KBM-7 (cell line): ENCODE results near the gene RASGRF1.
A peak's percentile ranks its signal among the peaks of the same experiment; 100 is the strongest.
"Not testable (repeated sequence)": the region's sequence is repeated elsewhere in the genome, so short reads cannot be mapped to it uniquely, and the experiment has no call there.

Source experiments
- DNase-seq: peaks from one replicate; pipeline ENCODE4 v3.0.0-alpha.2; 2015
- in situ Hi-C: fragments of 300-500 bp; cut with MboI; formaldehyde crosslinking; loops from 2 replicates; pipeline ENCODE4 v1.14.3; 2020; ENCODE audit warnings: low sequenced_read_pairs, low pct_unique_long_range_greater_than_20kb, mixed read lengths

RASGRF1 gene

GRCh38 chr15:79090487-79091203, at the start of gene RASGRF1:
TSS of gene RASGRF1 (minus strand) at chr15:79090780. CDS start at chr15:79090498, 282 bp downstream.
- DNase-seq: peak; percentile 33
- in situ Hi-C loops: no loop called here

GRCh38 chr15:79136434-79137046, 46.0 kb upstream of the RASGRF1 start:
- no peak for DNase-seq
- in situ Hi-C loops: no loop called here

GRCh38 chr15:79133309-79133708, 42.7 kb upstream of the RASGRF1 start:
- in situ Hi-C loops: no loop called here

GRCh38 chr15:79132770-79133169, 42.2 kb upstream of the RASGRF1 start:
- in situ Hi-C loops: no loop called here
- DNase-seq: no peak

More at GRCh38 chr15:79133309-79133708, 42.7 kb upstream of the RASGRF1 start:
- no peak for DNase-seq

GRCh38 chr15:79132361-79132760, 41.8 kb upstream of the RASGRF1 start:
- DNase-seq: no peak
- in situ Hi-C loops: no loop called here

GRCh38 chr15:79130535-79131130, 40.1 kb upstream of the RASGRF1 start:
- in situ Hi-C loops: no loop called here
- peak; percentile 12 for DNase-seq

GRCh38 chr15:79129235-79129634, 38.7 kb upstream of the RASGRF1 start:
- no peak for DNase-seq
- in situ Hi-C loops: no loop called here

- in situ Hi-C loops: no loop called here
- no peak for DNase-seq
These were observed 38.0 kb upstream of the RASGRF1 start for GRCh38 chr15:79128556-79128955.

GRCh38 chr15:79124388-79124787, 33.8 kb upstream of the RASGRF1 start:
- in situ Hi-C loops: no loop called here

GRCh38 chr15:79122991-79123390, 32.4 kb upstream of the RASGRF1 start:
- DNase-seq: no peak
- in situ Hi-C loops: no loop called here

More at GRCh38 chr15:79124388-79124787, 33.8 kb upstream of the RASGRF1 start:
- DNase-seq: no peak

GRCh38 chr15:79122391-79122790, 31.8 kb upstream of the RASGRF1 start:
- in situ Hi-C loops: no loop called here
- DNase-seq: no peak

GRCh38 chr15:79121571-79121970, 31.0 kb upstream of the RASGRF1 start:
- no peak for DNase-seq
- in situ Hi-C loops: no loop called here

- in situ Hi-C loops: no loop called here
- no peak for DNase-seq
These were observed 27.0 kb upstream of the RASGRF1 start for GRCh38 chr15:79117442-79118204.

- no peak for DNase-seq
- in situ Hi-C loops: no loop called here
These were observed 26.2 kb upstream of the RASGRF1 start for GRCh38 chr15:79116771-79117170.

GRCh38 chr15:79115986-79116665, 25.5 kb upstream of the RASGRF1 start:
- in situ Hi-C loops: no loop called here
- no peak for DNase-seq

GRCh38 chr15:79113831-79114230, 23.3 kb upstream of the RASGRF1 start:
- no peak for DNase-seq
- in situ Hi-C loops: no loop called here

GRCh38 chr15:79111404-79111803, 20.8 kb upstream of the RASGRF1 start:
- DNase-seq, in situ Hi-C loops: not testable (repeated sequence)

GRCh38 chr15:79105141-79105540, 14.6 kb upstream of the RASGRF1 start:
- no peak for DNase-seq
- in situ Hi-C loops: no loop called here

GRCh38 chr15:79102595-79102994, 12.0 kb upstream of the RASGRF1 start:
- in situ Hi-C loops: no loop called here

More at GRCh38 chr15:79102595-79102994, 12.0 kb upstream of the RASGRF1 start:
- no peak for DNase-seq
